Skin epidermis (tissue), 12 donors: ENCODE results near the gene OR1F1.
"Not testable (repeated sequence)": the region's sequence is repeated elsewhere in the genome, so short reads cannot be mapped to it uniquely, and the experiment has no call there.

ENCODE experiments used
- H3K27ac ChIP-seq, 21 experiments: fragments of 200-600 bp; sonication (generic) in 11 of 21; one replicate each; pipeline ENCODE4 v1.5.0; 2020; ENCODE audit warnings: mild to moderate bottlenecking in 3 of 21, inconsistent platforms in 2 of 21, moderate library complexity in 2 of 21
- H3K4me3 ChIP-seq, 7 experiments: fragments of 200-600 bp; sonication (generic) in 2 of 7; one replicate each; pipeline ENCODE4 v1.5.0; 2020; ENCODE audit warnings: inconsistent platforms in 2 of 7, mild to moderate bottlenecking in 2 of 7, moderate library complexity in 1 of 7

The OR1F1 gene

GRCh38 chr16:3149630-3150345 is 38.2 kb upstream of the OR1F1 start:
- peak overlapping the region; percentile 56 to 76 (median 64) for H3K4me3 ChIP-seq
- peak overlapping the region in 20 of 21 experiments; percentile 29 to 89 (median 79) for H3K27ac ChIP-seq

DNA sequence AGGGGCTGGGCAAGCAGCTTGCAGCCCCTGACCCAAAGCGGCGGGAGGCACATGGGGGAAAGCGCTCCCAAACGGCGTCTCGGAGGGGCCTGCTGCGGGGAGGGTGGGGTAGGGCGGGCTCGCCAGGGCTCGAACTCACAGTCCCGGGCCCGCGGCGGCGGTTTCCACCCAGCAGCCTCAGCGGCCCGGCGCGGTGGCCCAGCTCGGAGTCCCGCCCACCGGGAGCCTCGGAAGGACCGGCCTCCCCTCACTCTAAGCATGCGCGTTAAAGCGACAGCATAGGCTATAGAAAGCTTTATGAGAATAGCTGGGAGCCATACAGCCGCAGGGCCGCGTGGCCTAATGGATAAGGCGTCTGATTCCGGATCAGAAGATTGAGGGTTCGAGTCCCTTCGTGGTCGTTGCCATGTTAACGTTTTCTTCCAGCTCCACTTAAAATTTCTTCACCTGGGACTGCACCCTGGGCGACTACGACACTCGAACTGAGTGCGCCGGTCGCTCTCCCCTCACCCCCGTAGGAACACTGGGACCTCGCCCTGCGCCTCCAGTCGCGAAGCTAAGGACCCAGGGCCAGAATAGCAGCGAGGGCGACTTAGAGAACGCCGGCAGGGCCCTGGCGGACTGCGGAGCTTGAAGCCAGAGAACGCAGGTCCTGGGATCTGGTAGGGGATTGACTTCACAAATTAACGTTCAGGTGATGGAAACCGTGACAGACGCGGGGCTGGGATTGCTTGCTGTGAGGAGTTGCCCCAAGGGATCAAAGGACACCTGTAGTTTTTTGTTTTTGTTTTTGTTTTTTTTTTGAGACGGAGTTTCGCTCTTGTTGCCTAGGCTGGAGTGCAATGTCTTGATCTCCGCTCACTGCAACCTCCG is 37.4 kb upstream of the OR1F1 start:
- peak overlapping the region in 20 of 21 experiments; percentile 29 to 89 (median 79) for H3K27ac ChIP-seq

DNA sequence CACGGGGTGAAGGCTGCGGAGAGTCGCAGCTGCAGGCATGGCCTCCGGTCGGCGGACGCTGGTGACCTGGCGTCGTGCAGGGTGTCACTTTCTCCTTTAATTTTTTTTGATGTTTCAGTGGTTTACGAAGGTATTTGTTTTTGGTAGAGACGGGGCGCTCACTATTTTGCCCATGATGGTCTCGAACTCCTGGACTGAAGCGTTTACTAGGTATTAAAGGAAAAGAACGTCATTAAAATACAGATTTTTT is 36.1 kb upstream of the OR1F1 start:
- H3K27ac ChIP-seq = no peak overlapping the region
- peak overlapping the region in 6 of 7 experiments; percentile 5 to 67 (median 44) for H3K4me3 ChIP-seq

More for the DNA sequence above, 37.4 kb upstream of the OR1F1 start:
- H3K4me3 ChIP-seq = peak overlapping the region; percentile 56 to 76 (median 64)

DNA sequence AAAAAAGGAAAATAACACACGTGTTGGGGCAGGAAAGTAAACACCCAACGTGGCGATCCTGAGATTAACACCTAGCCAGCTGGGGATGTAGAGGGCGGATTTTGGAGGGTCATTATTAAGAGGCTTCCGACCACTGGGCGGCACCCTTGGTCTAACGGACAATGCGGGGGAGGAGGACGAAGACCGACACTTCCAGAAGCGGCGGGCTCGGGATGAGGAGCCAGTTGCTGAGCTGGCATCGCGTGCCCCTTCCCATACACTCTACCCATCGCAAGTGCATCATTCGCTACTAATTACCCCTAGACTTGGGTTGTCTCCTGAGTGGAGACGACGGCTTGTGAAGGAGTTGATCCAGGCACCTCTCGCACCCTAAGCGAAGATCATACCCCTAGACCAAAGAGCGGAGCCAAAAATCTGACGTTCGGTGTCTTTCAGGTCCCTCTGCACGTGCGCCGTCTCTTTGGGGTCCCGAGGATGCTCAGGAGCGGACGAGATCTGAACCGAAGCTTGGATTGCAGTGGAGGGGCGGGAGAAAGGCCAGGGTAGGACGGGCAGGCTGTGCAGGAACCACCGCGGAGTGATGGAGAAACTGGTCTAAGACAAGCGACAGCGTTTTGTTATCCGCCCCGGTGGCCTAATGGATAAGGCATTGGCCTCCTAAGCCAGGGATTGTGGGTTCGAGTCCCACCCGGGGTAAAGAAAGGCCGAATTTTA is 35.6 kb upstream of the OR1F1 start:
- Histone ChIP-seq H3K27ac (peak overlapping the region in 5 of 21 experiments; percentile 1 to 47 (median 4)), H3K4me3 (peak overlapping the region; percentile 5 to 67 (median 20))

DNA sequence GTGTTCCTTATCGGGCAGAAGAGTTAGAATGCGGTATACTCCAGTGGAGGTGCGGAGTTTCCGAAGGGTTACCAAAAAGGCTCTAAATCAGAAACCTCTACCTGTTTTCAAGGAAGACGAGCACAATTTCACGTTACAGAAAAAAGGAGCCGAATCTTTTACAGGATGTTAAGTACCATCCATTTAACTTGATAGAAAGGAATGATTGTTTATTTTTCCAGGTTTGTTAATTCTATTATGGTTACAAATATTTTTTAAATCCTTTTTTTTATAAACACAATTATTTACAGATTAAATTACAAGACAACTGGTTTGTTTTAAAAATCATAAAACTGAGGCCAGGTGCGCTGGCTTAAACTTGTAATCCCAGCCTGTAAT is 35.0 kb upstream of the OR1F1 start:
- H3K27ac ChIP-seq = peak overlapping the region in 1 of 21 experiments; percentile 1
- peak overlapping the region in 3 of 7 experiments; percentile 5 to 63 (median 10) for H3K4me3 ChIP-seq

- Histone ChIP-seq H3K4me3 (no peak overlapping the region), H3K27ac (no peak overlapping the region)
These were observed 32.8 kb upstream of the OR1F1 start for GRCh38 chr16:3155181-3155580.

DNA sequence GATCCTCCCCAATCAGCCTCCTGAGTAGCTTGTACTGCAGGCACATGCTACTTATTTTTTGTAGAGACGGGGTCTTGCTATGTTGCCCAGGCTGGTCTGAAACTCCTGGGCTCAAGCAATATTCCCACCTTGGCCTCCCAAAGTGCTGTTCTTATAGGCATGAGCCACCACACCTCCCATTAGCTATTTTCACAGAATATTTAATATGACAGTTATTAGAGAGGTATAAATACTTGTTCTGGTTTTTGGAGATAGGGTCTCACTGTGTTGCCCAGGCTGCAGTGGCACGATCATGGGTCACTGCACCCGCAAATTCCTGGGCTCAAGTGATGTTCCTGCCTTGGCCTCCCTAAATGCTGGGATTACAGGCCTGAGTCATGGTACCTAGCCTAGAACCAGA is 32.0 kb upstream of the OR1F1 start:
- no peak overlapping the region for H3K4me3 ChIP-seq
- no peak overlapping the region for H3K27ac ChIP-seq

DNA sequence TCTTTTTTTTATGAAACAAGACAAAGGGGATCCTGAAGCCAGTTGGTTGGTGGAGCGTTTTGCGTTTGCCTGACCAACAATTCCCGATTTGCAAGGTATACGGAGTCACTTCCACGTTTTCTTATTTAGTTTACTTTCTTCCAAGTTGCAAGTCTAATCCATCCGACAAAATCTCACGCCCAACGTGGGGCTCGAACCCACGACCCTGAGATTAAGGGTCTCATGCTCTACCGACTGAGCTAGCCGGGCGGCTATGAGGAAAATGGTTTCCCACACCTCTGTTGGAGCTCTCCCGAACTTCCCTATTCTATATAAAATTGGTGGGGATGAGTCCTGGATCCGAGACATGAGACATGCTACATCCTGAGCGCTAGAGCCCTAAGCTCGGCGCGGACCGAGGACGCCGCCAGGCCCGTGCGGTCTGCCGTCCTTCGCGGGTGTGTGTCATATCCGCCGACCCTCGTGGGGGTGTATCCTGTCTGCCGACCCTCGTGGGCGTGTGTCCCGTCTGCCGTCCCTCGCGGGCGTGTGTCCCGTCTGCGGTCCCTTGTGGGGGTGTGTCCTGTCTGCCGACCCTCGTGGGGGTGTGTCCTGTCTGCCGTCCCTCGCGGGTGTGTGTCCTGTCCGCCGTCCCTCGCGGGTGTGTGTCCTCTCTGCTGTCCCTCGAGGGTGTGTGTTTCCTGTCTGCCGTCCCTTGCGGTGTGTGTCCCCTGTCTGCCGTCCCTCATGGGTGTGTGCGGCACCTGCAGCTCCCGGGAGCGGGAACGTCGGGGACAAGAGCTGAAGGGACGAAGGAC is 30.6 kb upstream of the OR1F1 start:
- Histone ChIP-seq H3K27ac (peak overlapping the region in 18 of 21 experiments; percentile 71 to 92 (median 86)), H3K4me3 (peak overlapping the region; percentile 66 to 92 (median 82))

DNA sequence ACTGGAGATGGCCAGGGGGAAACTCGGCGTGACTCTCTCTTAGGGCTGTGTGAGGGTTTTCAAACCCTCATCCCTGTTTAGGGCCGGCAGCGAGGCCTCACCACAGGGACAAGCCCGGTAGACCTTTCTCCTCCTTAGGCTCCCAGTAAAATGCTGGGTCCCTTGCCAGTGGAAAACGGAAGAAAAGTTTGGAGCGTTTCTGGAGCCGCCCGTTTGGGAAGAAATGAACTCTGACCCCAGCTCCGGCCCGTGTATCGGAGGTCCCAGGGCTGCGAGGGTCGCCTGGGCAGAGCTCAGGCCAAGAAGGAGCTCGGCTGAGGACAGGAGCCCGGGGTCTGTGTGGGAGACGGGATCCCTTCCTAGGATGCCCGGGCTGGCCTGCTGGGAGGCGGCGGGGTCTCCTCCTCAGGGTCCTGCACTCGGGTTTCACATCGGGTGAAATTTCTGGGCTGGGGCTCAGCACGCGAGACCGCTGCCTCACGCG is 29.9 kb upstream of the OR1F1 start:
- Histone ChIP-seq H3K4me3 (peak overlapping the region; percentile 66 to 92 (median 82)), H3K27ac (peak overlapping the region; percentile 0 to 92 (median 85))

GRCh38 chr16:3158510-3159314 is 29.3 kb upstream of the OR1F1 start:
- Histone ChIP-seq H3K27ac (peak overlapping the region; percentile 61 to 92 (median 85)), H3K4me3 (peak overlapping the region; percentile 66 to 92 (median 82))

DNA sequence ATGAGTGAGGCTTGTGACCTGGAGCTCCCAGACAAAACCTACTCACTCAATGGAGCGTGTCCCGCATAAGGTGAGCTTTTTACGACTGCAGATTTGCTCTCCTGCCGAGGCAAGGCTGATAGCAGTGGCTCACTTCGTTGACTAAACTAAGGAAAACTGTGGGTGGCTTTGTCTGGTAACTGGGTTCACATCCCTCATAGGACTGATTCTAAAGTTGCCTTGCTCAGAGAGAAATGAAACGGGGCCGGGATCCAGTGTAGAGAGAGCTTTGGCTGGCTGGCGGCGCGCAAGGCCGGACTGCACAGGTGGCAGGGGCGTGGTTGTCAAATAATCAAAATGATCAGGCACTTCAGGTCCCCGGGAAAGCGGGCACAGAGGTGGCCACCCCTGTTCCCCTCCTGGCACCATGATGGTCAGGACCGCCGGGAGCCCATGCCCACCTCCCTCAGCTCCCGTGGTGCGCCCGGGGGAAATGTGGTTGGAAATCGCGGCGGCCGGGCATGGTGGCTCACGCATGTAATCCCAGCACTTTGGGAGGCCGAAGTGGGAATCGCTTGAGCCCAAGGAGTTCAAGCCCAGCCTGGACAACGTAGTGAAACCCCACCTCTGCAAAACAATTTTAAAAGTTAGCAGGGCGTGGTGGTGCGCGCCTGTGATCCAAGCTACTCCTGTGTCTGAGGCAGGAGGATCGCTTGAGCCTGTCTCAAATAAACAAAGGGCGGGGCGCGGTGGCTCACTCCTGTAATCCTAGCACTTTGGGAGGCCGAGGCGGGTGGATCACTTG is 26.6 kb upstream of the OR1F1 start:
- H3K4me3 ChIP-seq = no peak overlapping the region
- H3K27ac ChIP-seq = no peak overlapping the region

GRCh38 chr16:3164121-3164991 is 23.6 kb upstream of the OR1F1 start:
- H3K27ac ChIP-seq = no peak overlapping the region
- H3K4me3 ChIP-seq = no peak overlapping the region

- Histone ChIP-seq H3K4me3 (peak overlapping the region in 4 of 7 experiments; percentile 1 to 25 (median 13)), H3K27ac (peak overlapping the region in 5 of 21 experiments; percentile 13 to 72 (median 55))
These were observed 22.7 kb upstream of the OR1F1 start for GRCh38 chr16:3165111-3165822.

GRCh38 chr16:3166505-3166886 is 21.5 kb upstream of the OR1F1 start:
- Histone ChIP-seq H3K27ac (no peak overlapping the region), H3K4me3 (no peak overlapping the region)

GRCh38 chr16:3168729-3169128 is 19.3 kb upstream of the OR1F1 start:
- H3K27ac ChIP-seq, H3K4me3 ChIP-seq: not testable (repeated sequence)
